ENCODE results near the gene ZMYND10.

The ZMYND10 gene

GRCh38 chr3:50342813-50343633, 2.5 kb downstream of the ZMYND10 start:
- Mint-ChIP-seq H3K4me1 (ENCODE audit: low read depth) (peaks cover 63% of the 10 kb centered on the region), H3K9me3 (no peaks in the 10 kb centered on the region), H3K27ac (no peak overlapping the region), H3K27me3 (no peaks in the 10 kb centered on the region), H3K36me3 (ENCODE audit: low read depth) (peaks cover 22% of the 10 kb centered on the region), H3K4me3 (no peak overlapping the region)

GRCh38 chr3:50341996-50342650, 3.4 kb downstream of the ZMYND10 start:
- Mint-ChIP-seq H3K27me3 (no peaks in the 10 kb centered on the region), H3K27ac (no peak overlapping the region), H3K36me3 (ENCODE audit: low read depth) (peaks cover 17% of the 10 kb centered on the region), H3K4me1 (ENCODE audit: low read depth) (peaks cover 54% of the 10 kb centered on the region), H3K9me3 (no peaks in the 10 kb centered on the region), H3K4me3 (peak overlapping the region; percentile 13)

DNA sequence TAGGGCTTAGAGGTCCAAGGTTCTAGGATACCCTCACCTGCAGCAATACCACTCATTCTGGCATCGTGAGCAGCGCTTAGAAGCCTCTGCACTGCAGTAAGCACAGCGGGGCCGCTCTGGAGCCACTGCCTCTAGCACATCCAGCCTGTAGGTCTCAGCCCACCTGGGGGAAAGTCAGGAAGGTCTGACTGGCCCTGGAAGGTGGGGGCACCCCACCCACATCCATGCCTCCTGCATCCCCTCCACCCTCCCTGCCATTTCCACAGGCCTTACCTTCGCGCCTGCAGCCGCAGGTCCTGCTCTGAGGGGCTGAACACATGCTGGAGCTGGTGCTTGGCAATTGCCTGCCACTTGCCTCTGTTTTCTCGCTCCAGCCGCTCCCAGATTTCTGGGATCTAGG, 4.0 kb downstream of the ZMYND10 start:
- Mint-ChIP-seq H3K36me3 (ENCODE audit: low read depth) (peaks cover 19% of the 10 kb centered on the region), H3K27me3 (no peaks in the 10 kb centered on the region), H3K4me1 (ENCODE audit: low read depth) (peaks cover 51% of the 10 kb centered on the region), H3K4me3 (peak overlapping the region; percentile 90), H3K27ac (peak overlapping the region; percentile 88), H3K9me3 (no peaks in the 10 kb centered on the region)

DNA sequence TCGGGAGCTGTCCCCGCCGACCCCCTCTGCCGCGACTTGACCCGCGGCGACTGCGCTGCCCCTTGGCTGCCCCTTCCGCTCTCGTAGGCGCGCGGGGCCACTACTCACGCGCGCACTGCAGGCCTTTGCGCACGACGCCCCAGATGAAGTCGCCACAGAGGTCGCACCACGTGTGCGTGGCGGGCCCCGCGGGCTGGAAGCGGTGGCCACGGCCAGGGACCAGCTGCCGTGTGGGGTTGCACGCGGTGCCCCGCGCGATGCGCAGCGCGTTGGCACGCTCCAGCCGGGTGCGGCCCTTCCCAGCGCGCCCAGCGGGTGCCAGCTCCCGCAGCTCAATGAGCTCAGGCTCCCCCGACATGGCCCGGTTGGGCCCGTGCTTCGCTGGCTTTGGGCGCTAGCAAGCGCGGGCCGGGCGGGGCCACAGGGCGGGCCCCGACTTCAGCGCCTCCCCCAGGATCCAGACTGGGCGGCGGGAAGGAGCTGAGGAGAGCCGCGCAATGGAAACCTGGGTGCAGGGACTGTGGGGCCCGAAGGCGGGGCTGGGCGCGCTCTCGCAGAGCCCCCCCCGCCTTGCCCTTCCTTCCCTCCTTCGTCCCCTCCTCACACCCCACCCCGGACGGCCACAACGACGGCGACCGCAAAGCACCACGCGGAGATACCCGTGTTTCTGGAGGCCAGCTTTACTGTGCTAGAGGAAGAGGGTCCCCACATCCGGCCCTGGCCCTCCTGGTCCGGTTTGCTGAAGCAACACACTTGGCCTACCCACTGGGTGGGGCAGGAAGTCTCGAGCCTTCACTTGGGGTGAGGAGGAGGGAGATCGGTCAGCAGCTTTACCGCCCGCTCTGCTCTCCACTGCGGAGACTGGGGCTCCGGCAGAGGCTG, 4.8 kb downstream of the ZMYND10 start, which contains the start of gene RASSF1:
TSS of gene RASSF1 (minus strand) at position 389 of the 882 bp plus-strand sequence. CDS start at position 358, 31 bp downstream.
- peak within 1 kb of the TSS; percentile 90 for H3K4me3 Mint-ChIP-seq
- no peaks in the 10 kb centered on the region for H3K9me3 Mint-ChIP-seq
- peaks cover 28% of the 10 kb centered on the region for H3K36me3 Mint-ChIP-seq (ENCODE audit: low read depth)
- H3K27ac Mint-ChIP-seq, result peak within 1 kb of the TSS; percentile 88
- peaks cover 51% of the 10 kb centered on the region for H3K4me1 Mint-ChIP-seq (ENCODE audit: low read depth)
- H3K27me3 Mint-ChIP-seq, result no peaks in the 10 kb centered on the region

DNA sequence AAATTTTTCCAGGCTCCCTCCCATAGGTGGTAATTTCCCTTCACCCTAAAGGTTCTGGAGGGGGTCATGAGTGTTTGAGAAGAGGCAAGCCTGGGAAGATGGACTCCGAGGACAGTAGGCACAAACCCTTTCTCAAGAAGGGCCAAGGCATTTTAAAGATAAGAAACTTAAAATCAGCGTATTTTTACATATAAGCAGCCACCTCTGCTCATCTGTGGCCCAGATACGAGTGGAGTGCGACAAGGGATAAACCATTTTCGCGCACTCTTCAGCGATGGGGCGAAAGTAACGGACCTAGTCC, 5.4 kb downstream of the ZMYND10 start:
- H3K9me3 Mint-ChIP-seq, result no peaks in the 10 kb centered on the region
- peaks cover 34% of the 10 kb centered on the region for H3K36me3 Mint-ChIP-seq (ENCODE audit: low read depth)
- H3K27me3 Mint-ChIP-seq, result no peaks in the 10 kb centered on the region
- H3K4me3 Mint-ChIP-seq, result peak overlapping the region; percentile 90
- peak overlapping the region; percentile 88 for H3K27ac Mint-ChIP-seq
- peaks cover 53% of the 10 kb centered on the region for H3K4me1 Mint-ChIP-seq (ENCODE audit: low read depth)

- Mint-ChIP-seq H3K9me3 (no peaks in the 10 kb centered on the region), H3K4me3 (peak overlapping the region; percentile 90), H3K4me1 (ENCODE audit: low read depth) (peaks cover 58% of the 10 kb centered on the region), H3K27ac (peak overlapping the region; percentile 88), H3K27me3 (no peaks in the 10 kb centered on the region), H3K36me3 (ENCODE audit: low read depth) (peaks cover 36% of the 10 kb centered on the region)
Measured at GRCh38 chr3:50339485-50340146, 5.9 kb downstream of the ZMYND10 start.

- Mint-ChIP-seq H3K27me3 (no peaks in the 10 kb centered on the region), H3K27ac (peak overlapping the region; percentile 88), H3K36me3 (ENCODE audit: low read depth) (peaks cover 42% of the 10 kb centered on the region), H3K4me3 (peak overlapping the region; percentile 90), H3K4me1 (ENCODE audit: low read depth) (peaks cover 62% of the 10 kb centered on the region), H3K9me3 (no peaks in the 10 kb centered on the region)
Measured at GRCh38 chr3:50338965-50339364, 6.6 kb downstream of the ZMYND10 start.

GRCh38 chr3:50337175-50337861, 8.2 kb downstream of the ZMYND10 start:
- peaks cover 67% of the 10 kb centered on the region for H3K4me1 Mint-ChIP-seq (ENCODE audit: low read depth)
- peaks cover 48% of the 10 kb centered on the region for H3K36me3 Mint-ChIP-seq (ENCODE audit: low read depth)

GRCh38 chr3:50336452-50337174, 8.9 kb downstream of the ZMYND10 start:
- H3K27me3 Mint-ChIP-seq, result no peaks in the 10 kb centered on the region

More at GRCh38 chr3:50337175-50337861, 8.2 kb downstream of the ZMYND10 start:
- peak overlapping the region; percentile 88 for H3K27ac Mint-ChIP-seq
- no peaks in the 10 kb centered on the region for H3K27me3 Mint-ChIP-seq
- peak overlapping the region; percentile 90 for H3K4me3 Mint-ChIP-seq
- H3K9me3 Mint-ChIP-seq, result no peaks in the 10 kb centered on the region

DNA sequence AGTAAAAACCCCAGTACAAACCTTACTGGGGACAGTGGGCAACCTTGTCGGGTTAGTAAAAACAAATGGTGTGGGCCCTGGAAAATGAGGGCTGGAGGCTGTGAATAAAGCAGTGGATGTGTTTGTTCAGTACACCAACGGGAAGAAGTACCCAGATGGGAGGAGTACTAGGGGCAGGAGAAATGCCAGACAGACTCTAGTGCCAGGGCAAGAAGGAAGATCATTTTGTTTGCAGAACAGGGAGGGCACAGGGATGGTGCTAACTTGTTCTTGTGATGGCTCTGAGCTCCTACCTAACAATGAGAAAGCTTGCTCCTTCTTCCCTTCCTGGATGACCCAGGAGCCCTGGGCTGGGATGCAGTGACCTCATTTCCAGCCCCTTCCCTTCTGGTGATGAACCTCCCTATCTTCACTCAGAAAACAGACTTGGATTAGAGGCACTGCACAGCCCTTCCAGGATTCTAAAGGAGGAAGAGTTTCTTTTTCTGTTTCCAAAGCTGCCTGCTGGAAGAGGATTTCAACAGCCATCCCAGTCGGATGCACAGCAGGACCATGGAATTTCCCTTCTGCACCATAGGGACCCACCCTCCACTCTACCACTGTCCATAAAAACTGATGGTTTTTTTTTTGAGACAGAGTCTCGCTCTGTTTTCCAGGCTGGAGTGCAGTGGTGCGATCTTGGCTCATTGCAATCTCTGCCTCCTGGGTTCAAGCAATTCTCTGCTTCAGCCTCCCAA, 11.0 kb downstream of the ZMYND10 start:
- peak overlapping the region; percentile 65 for H3K4me3 Mint-ChIP-seq
- H3K36me3 Mint-ChIP-seq (ENCODE audit: low read depth), result peaks cover 71% of the 10 kb centered on the region
- peaks cover 47% of the 10 kb centered on the region for H3K4me1 Mint-ChIP-seq (ENCODE audit: low read depth)

More at GRCh38 chr3:50336452-50337174, 8.9 kb downstream of the ZMYND10 start:
- peak overlapping the region; percentile 90 for H3K4me3 Mint-ChIP-seq
- H3K4me1 Mint-ChIP-seq (ENCODE audit: low read depth), result peaks cover 62% of the 10 kb centered on the region
- H3K9me3 Mint-ChIP-seq, result no peaks in the 10 kb centered on the region
- peaks cover 54% of the 10 kb centered on the region for H3K36me3 Mint-ChIP-seq (ENCODE audit: low read depth)
- H3K27ac Mint-ChIP-seq, result peak overlapping the region; percentile 97

DNA sequence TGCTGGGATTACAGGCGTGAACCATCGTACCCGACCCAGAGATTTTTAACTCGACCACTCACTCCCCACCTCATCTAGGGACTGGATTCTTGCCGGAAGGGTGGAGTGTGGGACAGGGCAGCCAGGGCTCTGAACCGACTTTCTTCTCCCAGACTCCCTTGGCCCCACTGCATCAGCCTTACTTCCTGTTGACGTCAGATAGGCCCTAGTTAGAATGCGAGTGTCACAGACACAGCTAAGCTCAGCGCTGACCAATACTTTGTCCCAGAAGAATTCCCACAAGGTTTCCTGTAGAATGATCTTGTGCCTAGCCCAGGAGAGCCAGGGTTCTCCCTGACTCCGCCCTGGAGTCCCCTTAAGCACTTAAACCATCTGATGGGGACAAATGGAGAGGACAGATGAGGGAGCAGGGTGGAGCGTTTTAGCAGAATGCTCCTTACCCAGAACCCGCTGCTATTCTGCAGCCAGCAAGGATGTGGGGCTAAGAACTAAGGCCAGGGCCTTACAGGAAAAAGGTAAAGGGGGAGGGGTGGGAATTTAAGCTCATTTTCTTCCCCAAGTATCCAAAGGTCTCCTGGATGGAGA, 11.7 kb downstream of the ZMYND10 start:
- Mint-ChIP-seq H3K27ac (peak overlapping the region; percentile 83), H3K36me3 (ENCODE audit: low read depth) (peaks cover 68% of the 10 kb centered on the region), H3K9me3 (no peaks in the 10 kb centered on the region), H3K4me1 (ENCODE audit: low read depth) (peaks cover 43% of the 10 kb centered on the region), H3K4me3 (peak overlapping the region; percentile 65), H3K27me3 (no peaks in the 10 kb centered on the region)

More for the DNA sequence above, 11.0 kb downstream of the ZMYND10 start:
- H3K27ac Mint-ChIP-seq, result peak overlapping the region; percentile 83
- no peaks in the 10 kb centered on the region for H3K27me3 Mint-ChIP-seq
- H3K9me3 Mint-ChIP-seq, result no peaks in the 10 kb centered on the region

DNA sequence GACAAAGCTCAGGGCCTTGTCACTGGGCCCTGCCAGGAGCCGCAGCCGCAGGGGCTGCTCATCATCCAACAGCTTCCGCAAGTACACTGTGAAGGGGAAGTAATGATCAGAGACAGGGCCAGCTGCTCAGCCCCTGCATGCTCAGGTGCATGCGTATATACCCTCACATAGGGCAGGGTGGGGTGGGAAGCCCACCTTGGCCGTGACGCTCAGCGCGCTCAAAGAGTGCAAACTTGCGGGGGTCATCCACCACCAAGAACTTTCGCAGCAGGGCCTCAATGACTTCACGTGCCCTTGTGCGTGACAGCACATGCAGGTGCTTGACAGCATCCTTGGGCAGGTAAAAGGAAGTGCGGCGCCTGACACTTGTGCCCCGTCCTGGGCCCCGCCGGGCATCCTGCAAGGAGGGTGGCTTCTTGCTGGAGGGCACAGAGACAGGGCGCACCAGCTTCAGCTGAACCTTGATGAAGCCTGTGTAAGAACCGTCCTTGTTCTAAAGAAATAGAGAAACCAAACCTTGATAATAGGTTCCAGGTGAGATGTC, 14.1 kb downstream of the ZMYND10 start:
- H3K4me3 Mint-ChIP-seq, result no peak overlapping the region
- peaks cover 56% of the 10 kb centered on the region for H3K36me3 Mint-ChIP-seq (ENCODE audit: low read depth)

More for the DNA sequence above, 14.1 kb downstream of the ZMYND10 start:
- Mint-ChIP-seq H3K27ac (no peak overlapping the region), H3K9me3 (no peaks in the 10 kb centered on the region), H3K27me3 (no peaks in the 10 kb centered on the region), H3K4me1 (ENCODE audit: low read depth) (peaks cover 54% of the 10 kb centered on the region)
